DOHH2 (cell line): Measurements from ENCODE around the gene L3MBTL4.

Source experiments
- CTCF ChIP-seq: fragments of 200-600 bp; sonication (generic); IDR thresholded peaks from one replicate; pipeline ENCODE4 v1.5.1; 2014; ENCODE audit warnings: antibody characterized with exemption, mild to moderate bottlenecking, low read depth, low read length; ENCODE audit not compliant: poor library complexity, severe bottlenecking
- EZH2phosphoT487 ChIP-seq: fragments of 200-600 bp; sonication (generic); IDR thresholded peaks from 2 replicates; pipeline ENCODE4 v1.6.1; 2017; ENCODE audit warnings: borderline replicate concordance, mild to moderate bottlenecking, antibody characterized with exemption, low read length, moderate library complexity, mixed read lengths

GRCh38 chr18:5979176-5979888 lies 435.4 kb downstream of the L3MBTL4 start:
- TF ChIP-seq CTCF, result no peak
- no peak for TF ChIP-seq EZH2phosphoT487
